CD4-positive, alpha-beta T cell treated with Interleukin-15 for 1 hour (primary cell): ENCODE data around the gene CANT1.
"Not testable (repeated sequence)": the region's sequence is repeated elsewhere in the genome, so short reads cannot be mapped to it uniquely, and the experiment has no call there.

Experiments
- DNase-seq: peaks from one replicate; pipeline ENCODE4 v3.0.0-alpha.2; 2020

The CANT1 gene

GRCh38 chr17:79027274-79027924 is 17.8 kb upstream of the CANT1 start:
- DNase-seq: no peak

GRCh38 chr17:79026376-79027273 is 17.1 kb upstream of the CANT1 start:
- no peak for DNase-seq

GRCh38 chr17:79024901-79025737 is 15.6 kb upstream of the CANT1 start:
- no peak for DNase-seq

GRCh38 chr17:79023886-79024771 is 14.6 kb upstream of the CANT1 start, which contains the start of gene C1QTNF1:
Gene C1QTNF1, plus strand, starts transcription at chr17:79024169. Its CDS starts 19,800 bp downstream, at chr17:79043969.
- DNase-seq: no peak

- no peak for DNase-seq
Measured at GRCh38 chr17:79023180-79023705, 13.7 kb upstream of the CANT1 start.

GRCh38 chr17:79022507-79022991 is 13.0 kb upstream of the CANT1 start:
- DNase-seq: no peak

GRCh38 chr17:79021929-79022328 is 12.4 kb upstream of the CANT1 start:
- not testable (repeated sequence) for DNase-seq

GRCh38 chr17:79020631-79021301 is 11.2 kb upstream of the CANT1 start:
- DNase-seq: no peak

- peak; percentile 41 for DNase-seq
Measured at GRCh38 chr17:79019632-79020584, 10.3 kb upstream of the CANT1 start.

GRCh38 chr17:79019261-79019631 is 9.7 kb upstream of the CANT1 start:
- DNase-seq: no peak

- DNase-seq: no peak
Measured at GRCh38 chr17:79018370-79018695, 8.8 kb upstream of the CANT1 start.

- DNase-seq: no peak
Measured at GRCh38 chr17:79017546-79018369, 8.2 kb upstream of the CANT1 start.

GRCh38 chr17:79014158-79014758 is 4.7 kb upstream of the CANT1 start:
- no peak for DNase-seq

- no peak for DNase-seq
Measured at GRCh38 chr17:79012563-79013134, 3.1 kb upstream of the CANT1 start.

- no peak for DNase-seq
Measured at GRCh38 chr17:79011451-79012147, 2.0 kb upstream of the CANT1 start.

GRCh38 chr17:79010304-79010646 is 711 bp upstream of the CANT1 start:
- DNase-seq: no peak

- DNase-seq: no peak
Measured at GRCh38 chr17:79008666-79009387, 737 bp downstream of the CANT1 start.
